HG03575 (cell line): ENCODE data around the gene DSTN.

Experiments
- ATAC-seq: cut with Tn5 transposase; IDR thresholded peaks from one replicate; pipeline ENCODE4 v1.9.1; 2021; ENCODE audit not compliant: unreplicated experiment, insufficient number of reproducible peaks, low FRiP score; ENCODE audit errors: extremely low read depth

DSTN gene

GRCh38 chr20:17630806-17631195, 60.9 kb downstream of the DSTN start:
- ATAC-seq = no peak

GRCh38 chr20:17631576-17632319, 61.9 kb downstream of the DSTN start:
- ATAC-seq = no peak

- ATAC-seq = no peak
These were observed 63.5 kb downstream of the DSTN start for GRCh38 chr20:17633221-17633849.

GRCh38 chr20:17633850-17634500, 64.1 kb downstream of the DSTN start:
- no peak for ATAC-seq

- ATAC-seq = no peak
These were observed 64.9 kb downstream of the DSTN start for GRCh38 chr20:17634661-17635331.

GRCh38 chr20:17635332-17636244, 65.7 kb downstream of the DSTN start:
- ATAC-seq = no peak

GRCh38 chr20:17636523-17637412, 66.9 kb downstream of the DSTN start:
- ATAC-seq = no peak

GRCh38 chr20:17637413-17637780, 67.5 kb downstream of the DSTN start:
- no peak for ATAC-seq

- ATAC-seq = no peak
These were observed 68.2 kb downstream of the DSTN start for GRCh38 chr20:17637985-17638640.

GRCh38 chr20:17638835-17639407, 69.0 kb downstream of the DSTN start:
- no peak for ATAC-seq

GRCh38 chr20:17640146-17640874, 70.4 kb downstream of the DSTN start:
- no peak for ATAC-seq

GRCh38 chr20:17640875-17641378, 71.1 kb downstream of the DSTN start:
- ATAC-seq = no peak

GRCh38 chr20:17641520-17641964, 71.7 kb downstream of the DSTN start:
- no peak for ATAC-seq

GRCh38 chr20:17641993-17642392, 72.1 kb downstream of the DSTN start:
- ATAC-seq = no peak

GRCh38 chr20:17642404-17643269, 72.8 kb downstream of the DSTN start:
- ATAC-seq = no peak
